Activated B cell treated with CpG ODN at 0.5 μM for 24 hours (primary cell): ENCODE measurements around the gene PCDH1. TPM values are rescaled to one million over a fixed set of nuclear protein-coding genes. Genes with fewer than 3 reads are reported as not detected.

ENCODE experiments used
- ATAC-seq: fragments of 200-7000 bp; cut with Tn5 transposase; one replicate; pipeline ENCODE4 v1.10.0; 2021; ENCODE audit warnings: low read depth, mild to moderate bottlenecking, moderate library complexity
- CTCF ChIA-PET: fragments of 350-600 bp; sonication (Branson Sonifier 250); formaldehyde crosslinking; loops from one replicate; lab custom pipeline; 2021; ENCODE audit warnings: antibody characterized with exemption; lab: Charles Lee
- POLR2A ChIA-PET: fragments of 350-600 bp; sonication (Branson Sonifier 250); formaldehyde crosslinking; loops from one replicate; lab custom pipeline; 2021; ENCODE audit warnings: antibody characterized with exemption; lab: Charles Lee
- DNase-seq: peaks from one replicate; pipeline ENCODE4 v3.0.0; 2022
- H3K27ac Mint-ChIP-seq: one replicate; pipeline ENCODE4 v1.8.0; 2020; ENCODE audit warnings: mixed read lengths
- H3K27me3 Mint-ChIP-seq: one replicate; pipeline ENCODE4 v1.8.0; 2021; ENCODE audit warnings: mixed read lengths
- H3K36me3 Mint-ChIP-seq: one replicate; pipeline ENCODE4 v1.8.0; 2021; ENCODE audit warnings: low read depth, mixed read lengths
- H3K4me1 Mint-ChIP-seq: one replicate; pipeline ENCODE4 v1.8.0; 2021; ENCODE audit warnings: mixed read lengths
- H3K4me3 Mint-ChIP-seq: one replicate; pipeline ENCODE4 v1.8.0; 2020; ENCODE audit warnings: mild to moderate bottlenecking, mixed read lengths
- H3K9me3 Mint-ChIP-seq: one replicate; pipeline ENCODE4 v1.8.0; 2020; ENCODE audit warnings: mixed read lengths
- intact Hi-C: fragments of 100-400 bp; cut with micrococcal nuclease; formaldehyde crosslinking; loops from one replicate; pipeline ENCODE4 v1.15.1; 2024
- total RNA-seq: library from RNA; stranded (reverse); gene quantifications from 2 replicates; pipeline ENCODE4 v1.2.3, GENCODE V29; 2022
- TF ChIP-seq, protein P1 (sequence below): fragments of 200-600 bp; IDR thresholded peaks from one replicate; pipeline ENCODE4 v1.8.0; 2022; ENCODE audit warnings: antibody characterized with exemption, mild to moderate bottlenecking

PCDH1 gene
- total RNA-seq, 1 donor from 2014 or later: not detected

DNA sequence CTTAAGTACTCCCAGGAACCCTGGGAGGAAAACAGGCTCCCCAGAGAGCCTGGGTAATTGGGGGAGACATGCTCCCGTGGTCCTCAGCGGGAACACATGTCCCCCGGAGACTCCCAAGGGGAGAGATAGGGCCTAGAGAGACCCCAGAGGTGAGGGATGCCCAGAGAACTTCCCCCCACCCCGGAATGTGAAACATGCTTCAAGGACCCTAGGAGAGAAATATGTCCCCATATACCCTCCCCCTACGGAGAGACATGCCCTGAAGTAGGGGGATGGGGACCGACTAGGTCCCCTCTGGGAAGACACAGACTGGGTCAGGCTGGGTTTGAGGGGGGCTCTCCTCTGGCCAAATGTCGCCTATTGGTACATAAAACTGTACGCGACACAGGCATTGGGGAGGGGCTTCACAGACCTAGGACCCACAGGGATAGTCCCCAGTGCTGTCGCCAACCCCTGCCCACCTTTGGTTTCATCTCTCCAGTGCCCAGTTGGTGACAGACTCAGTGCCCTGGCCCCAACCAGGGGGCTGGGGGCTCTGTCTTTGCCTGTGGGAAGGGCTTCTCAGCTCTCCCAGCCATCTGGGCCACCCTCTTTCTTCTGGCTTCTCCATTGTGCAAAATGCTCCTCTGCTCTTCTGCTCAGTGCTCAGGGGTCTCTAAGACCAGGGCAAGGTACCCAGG lies 26.9 kb downstream of the PCDH1 start:
- POLR2A ChIA-PET: no interaction called here
- Mint-ChIP-seq H3K36me3 (no peaks in the 10 kb centered on the region), H3K27me3 (peaks cover 3% of the 10 kb centered on the region), H3K4me1 (peaks cover 9% of the 10 kb centered on the region), H3K27ac (no peak overlapping the region), H3K4me3 (peak overlapping the region; percentile 73), H3K9me3 (no peaks in the 10 kb centered on the region)
- ATAC-seq: no peak
- intact Hi-C loops: no loop called here
- DNase-seq: no peak
- TF ChIP-seq, protein P1, sequence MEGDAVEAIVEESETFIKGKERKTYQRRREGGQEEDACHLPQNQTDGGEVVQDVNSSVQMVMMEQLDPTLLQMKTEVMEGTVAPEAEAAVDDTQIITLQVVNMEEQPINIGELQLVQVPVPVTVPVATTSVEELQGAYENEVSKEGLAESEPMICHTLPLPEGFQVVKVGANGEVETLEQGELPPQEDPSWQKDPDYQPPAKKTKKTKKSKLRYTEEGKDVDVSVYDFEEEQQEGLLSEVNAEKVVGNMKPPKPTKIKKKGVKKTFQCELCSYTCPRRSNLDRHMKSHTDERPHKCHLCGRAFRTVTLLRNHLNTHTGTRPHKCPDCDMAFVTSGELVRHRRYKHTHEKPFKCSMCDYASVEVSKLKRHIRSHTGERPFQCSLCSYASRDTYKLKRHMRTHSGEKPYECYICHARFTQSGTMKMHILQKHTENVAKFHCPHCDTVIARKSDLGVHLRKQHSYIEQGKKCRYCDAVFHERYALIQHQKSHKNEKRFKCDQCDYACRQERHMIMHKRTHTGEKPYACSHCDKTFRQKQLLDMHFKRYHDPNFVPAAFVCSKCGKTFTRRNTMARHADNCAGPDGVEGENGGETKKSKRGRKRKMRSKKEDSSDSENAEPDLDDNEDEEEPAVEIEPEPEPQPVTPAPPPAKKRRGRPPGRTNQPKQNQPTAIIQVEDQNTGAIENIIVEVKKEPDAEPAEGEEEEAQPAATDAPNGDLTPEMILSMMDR: no peak
- CTCF ChIA-PET: no interaction called here

GRCh38 chr5:141850786-141851185 lies 27.4 kb downstream of the PCDH1 start:
- Mint-ChIP-seq H3K4me3 (peak overlapping the region; percentile 73), H3K36me3 (no peaks in the 10 kb centered on the region), H3K4me1 (peaks cover 9% of the 10 kb centered on the region), H3K27ac (no peak overlapping the region), H3K9me3 (no peaks in the 10 kb centered on the region), H3K27me3 (peaks cover 6% of the 10 kb centered on the region)
- POLR2A ChIA-PET: interaction anchor here (0.8 to 1.0 kb wide), 2 partner anchors 119 to 200 kb away, joined by 4 read pairs; partner anchors contain the start of gene FCHSD1
- DNase-seq (no peak), ATAC-seq (no peak)
- CTCF ChIA-PET: interaction anchor here (0.9 to 1.4 kb wide), 2 partner anchors 28 to 110 kb away, joined by 4 to 9 read pairs; no protein-coding TSS in a partner anchor
- TF ChIP-seq, protein P1: no peak
- intact Hi-C loops: no loop called here

DNA sequence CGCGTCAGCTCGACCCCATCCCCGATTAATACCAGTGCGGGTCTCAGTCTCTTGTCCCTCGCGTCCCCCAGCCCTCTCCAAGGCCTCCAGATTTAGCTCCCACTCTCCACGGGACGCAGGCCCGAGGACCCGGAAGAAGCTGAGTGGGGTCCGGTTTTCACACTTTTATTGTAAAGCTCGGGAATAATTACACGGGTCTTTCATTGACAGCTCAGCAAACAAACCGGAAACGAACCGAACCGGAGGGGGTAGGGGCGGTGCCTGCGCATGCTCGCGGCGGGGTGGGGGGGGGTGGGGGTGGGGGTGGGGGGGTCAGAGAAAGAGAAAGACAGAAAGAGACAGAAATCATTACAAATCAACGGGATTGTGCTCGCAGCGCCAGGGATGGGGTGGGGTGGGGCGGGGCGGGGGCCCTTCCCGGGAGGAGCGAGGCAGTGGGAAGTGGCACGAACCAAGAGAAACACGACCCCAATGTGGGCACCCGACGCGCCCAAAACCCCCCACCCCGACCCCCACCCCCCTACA lies 27.9 kb downstream of the PCDH1 start:
- no peaks in the 10 kb centered on the region for H3K9me3 Mint-ChIP-seq
- H3K27ac Mint-ChIP-seq: peak overlapping the region; percentile 50
- peaks cover 7% of the 10 kb centered on the region for H3K27me3 Mint-ChIP-seq
- TF ChIP-seq, protein P1: no peak
- H3K4me1 Mint-ChIP-seq: peaks cover 9% of the 10 kb centered on the region
- H3K36me3 Mint-ChIP-seq: no peaks in the 10 kb centered on the region
- no peak for DNase-seq
- ATAC-seq: peak; percentile 28
- CTCF ChIA-PET: interaction anchor here (0.9 to 1.4 kb wide), 2 partner anchors 29 to 110 kb away, joined by 4 to 9 read pairs; no protein-coding TSS in a partner anchor
- intact Hi-C loops: no loop called here
- POLR2A ChIA-PET: interaction anchor here (0.6 to 1.0 kb wide), 4 partner anchors 33 to 215 kb away, joined by 3 to 4 read pairs (median 4); partner anchors contain the start of gene FCHSD1
- peak overlapping the region; percentile 87 for H3K4me3 Mint-ChIP-seq

DNA sequence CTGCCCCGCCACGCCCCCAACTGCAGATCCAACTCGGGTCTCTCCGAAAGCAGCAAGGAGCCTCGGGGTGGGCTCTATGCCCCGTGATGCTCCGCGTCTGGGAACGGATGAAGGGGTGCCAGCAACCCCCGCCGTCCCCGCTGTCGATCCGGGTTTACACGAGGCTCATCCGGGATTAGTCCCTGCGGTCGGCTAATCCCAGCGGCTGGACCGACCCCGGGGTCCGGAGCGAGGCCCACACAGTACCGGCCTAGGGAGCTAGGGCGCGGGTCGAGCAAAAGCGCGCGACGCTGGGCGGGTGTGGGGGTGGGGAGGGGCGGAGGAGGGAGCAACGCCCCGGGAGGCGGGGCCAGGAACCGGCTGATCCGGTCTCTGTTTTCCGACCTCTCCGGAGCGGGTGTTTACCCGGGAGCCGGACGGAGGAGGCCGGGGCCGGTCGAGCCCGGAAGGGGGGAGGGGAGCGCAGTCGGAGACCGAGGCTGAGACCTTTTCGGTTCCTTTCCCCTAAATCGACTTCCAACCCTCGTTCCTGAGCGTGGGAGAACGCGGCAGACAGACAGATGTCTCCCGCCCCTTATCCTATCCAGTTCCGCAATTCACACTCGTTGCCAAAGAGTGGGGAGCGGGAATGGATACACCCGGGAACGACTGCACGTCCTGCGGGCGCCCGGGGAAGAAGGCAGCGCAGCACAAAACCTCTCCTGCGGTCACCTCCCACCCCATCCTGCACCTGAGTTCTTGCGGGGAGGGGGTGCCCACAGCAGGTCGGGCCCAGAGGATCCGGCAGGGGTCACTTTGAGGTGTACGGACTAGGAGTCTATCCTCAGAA lies 28.6 kb downstream of the PCDH1 start:
- intact Hi-C loops: loop anchor here (1.0 to 2.0 kb wide), 5 partner anchors 30 to 147 kb away; partner anchors contain the start of genes DELE1 and RNF14
- H3K27ac Mint-ChIP-seq: peak overlapping the region; percentile 53

More for the DNA sequence above, 28.6 kb downstream of the PCDH1 start:
- ChIA-PET CTCF (interaction anchor here (0.9 to 1.4 kb wide), 2 partner anchors 30 to 111 kb away, joined by 4 to 9 read pairs; no protein-coding TSS in a partner anchor), POLR2A (interaction anchor here (0.6 to 1.0 kb wide), 9 partner anchors 32 to 1736 kb away, joined by 3 to 9 read pairs (median 4); partner anchors contain the start of genes FCHSD1, PURA and RNF14)
- peak; percentile 66 for DNase-seq
- Mint-ChIP-seq H3K27me3 (peaks cover 11% of the 10 kb centered on the region), H3K9me3 (no peaks in the 10 kb centered on the region), H3K36me3 (no peaks in the 10 kb centered on the region), H3K4me3 (peak overlapping the region; percentile 87), H3K4me1 (peaks cover 9% of the 10 kb centered on the region)
- TF ChIP-seq, protein P1: no peak
- ATAC-seq: peak; percentile 84
